ENCODE results near the gene TRIM41. TPM values are rescaled to one million over a fixed set of nuclear protein-coding genes. Genes with fewer than 3 reads are reported as not detected.

TRIM41 gene
- total and polyA plus RNA-seq, 3 experiments from 2014 or later: 2.2 to 42.7 (median 35.2) TPM

- peak overlapping the region; percentile 69 for H3K4me3 ChIP-seq (ENCODE audit: low read length)
- H3K9me3 ChIP-seq (ENCODE audit: low read length): no peaks in the 10 kb centered on the region
- CTCF ChIA-PET: interaction anchor here (1.0 to 2.5 kb wide), 5 partner anchors 9 to 31 kb away, joined by 4 to 19 read pairs (median 5); no protein-coding TSS in a partner anchor
- peak overlapping the region; percentile 87 to 96 (median 93) for H3K4me3 Mint-ChIP-seq
- H3K36me3 ChIP-seq (ENCODE audit: insufficient read depth, low read length): no peaks in the 10 kb centered on the region
- H3K4me1 Mint-ChIP-seq: peaks cover 34 to 45% (median 35%) of the 10 kb centered on the region in 3 donors
- peak overlapping the region; percentile 30 for H3K27ac ChIP-seq (ENCODE audit: low read depth, low read length)
- H3K27ac Mint-ChIP-seq: peak overlapping the region; percentile 85 to 100 (median 94)
- no peaks in the 10 kb centered on the region for H3K27me3 ChIP-seq (ENCODE audit: insufficient read depth, low read length, poor library complexity, severe bottlenecking)
- peaks cover 28% of the 10 kb centered on the region for H3K4me1 ChIP-seq (ENCODE audit: insufficient read depth, low read length)
- peaks cover 0 to 19% (median 4%) of the 10 kb centered on the region in 3 donors for H3K36me3 Mint-ChIP-seq
- peaks cover 0 to 5% (median 3%) of the 10 kb centered on the region in 5 donors for H3K9me3 Mint-ChIP-seq
- POLR2A ChIA-PET: interaction anchor here (1.0 to 2.7 kb wide), 5 partner anchors 9 to 45 kb away, joined by 3 to 18 read pairs (median 9); no protein-coding TSS in a partner anchor
- H3K27me3 Mint-ChIP-seq: peaks cover 4 to 13% of the 10 kb centered on the region in 2 donors
- DNase-seq: peak in 1 of 5 donors; percentile 44
Measured at GRCh38 chr5:181215997-181216989, 6.8 kb upstream of the TRIM41 start.

GRCh38 chr5:181217111-181217802 lies 5.8 kb upstream of the TRIM41 start:
- CTCF ChIA-PET: interaction anchor here (1.8 to 2.5 kb wide), 3 partner anchors 10 to 32 kb away, joined by 5 to 19 read pairs (median 16); no protein-coding TSS in a partner anchor
- peak; percentile 61 to 76 (median 70) for DNase-seq
- no peaks in the 10 kb centered on the region for H3K36me3 ChIP-seq (ENCODE audit: insufficient read depth, low read length)
- no peaks in the 10 kb centered on the region for H3K27me3 ChIP-seq (ENCODE audit: insufficient read depth, low read length, poor library complexity, severe bottlenecking)
- POLR2A ChIA-PET: interaction anchor here (0.6 to 2.7 kb wide), 4 partner anchors 10 to 45 kb away, joined by 3 to 18 read pairs (median 10); no protein-coding TSS in a partner anchor
- peaks cover 43 to 54% (median 45%) of the 10 kb centered on the region in 3 donors for H3K4me1 Mint-ChIP-seq
- H3K4me1 ChIP-seq (ENCODE audit: insufficient read depth, low read length): peaks cover 38% of the 10 kb centered on the region
- no peaks in the 10 kb centered on the region for H3K9me3 ChIP-seq (ENCODE audit: low read length)
- peaks cover 0 to 12% (median 8%) of the 10 kb centered on the region in 5 donors for H3K9me3 Mint-ChIP-seq
- H3K36me3 Mint-ChIP-seq: peaks cover 0 to 25% (median 4%) of the 10 kb centered on the region in 3 donors
- peak overlapping the region; percentile 87 to 96 (median 93) for H3K4me3 Mint-ChIP-seq
- peak overlapping the region; percentile 92 to 100 (median 98) for H3K27ac Mint-ChIP-seq
- H3K27ac ChIP-seq (ENCODE audit: low read depth, low read length): peak overlapping the region; percentile 26
- H3K4me3 ChIP-seq (ENCODE audit: low read length): peak overlapping the region; percentile 82
- peaks cover 4 to 22% of the 10 kb centered on the region in 2 donors for H3K27me3 Mint-ChIP-seq

- Histone ChIP-seq H3K27me3 (ENCODE audit: insufficient read depth, low read length, poor library complexity, severe bottlenecking) (no peaks in the 10 kb centered on the region), H3K9me3 (ENCODE audit: low read length) (no peaks in the 10 kb centered on the region), H3K36me3 (ENCODE audit: insufficient read depth, low read length) (no peaks in the 10 kb centered on the region), H3K4me3 (ENCODE audit: low read length) (peak overlapping the region; percentile 82), H3K27ac (ENCODE audit: low read depth, low read length) (peak overlapping the region; percentile 26), H3K4me1 (ENCODE audit: insufficient read depth, low read length) (peaks cover 42% of the 10 kb centered on the region)
- Mint-ChIP-seq H3K36me3 (peaks cover 0 to 29% (median 4%) of the 10 kb centered on the region in 3 donors), H3K4me1 (peaks cover 46 to 59% (median 50%) of the 10 kb centered on the region in 3 donors), H3K9me3 (peaks cover 0 to 13% (median 11%) of the 10 kb centered on the region in 5 donors), H3K27me3 (peaks cover 4 to 27% of the 10 kb centered on the region in 2 donors), H3K27ac (peak overlapping the region; percentile 92 to 100 (median 98)), H3K4me3 (peak overlapping the region; percentile 87 to 96 (median 93))
- CTCF ChIA-PET: interaction anchor here (2.4 to 2.5 kb wide), 2 partner anchors 11 to 27 kb away, joined by 16 to 19 read pairs; no protein-coding TSS in a partner anchor
- peak in 2 of 5 donors; percentile 41 to 61 for DNase-seq
- POLR2A ChIA-PET: interaction anchor here (1.2 to 2.7 kb wide), 3 partner anchors 10 to 28 kb away, joined by 9 to 18 read pairs (median 12); no protein-coding TSS in a partner anchor
Measured at GRCh38 chr5:181217803-181218062, 5.3 kb upstream of the TRIM41 start.

- Histone ChIP-seq H3K27me3 (ENCODE audit: insufficient read depth, low read length, poor library complexity, severe bottlenecking) (no peaks in the 10 kb centered on the region), H3K27ac (ENCODE audit: low read depth, low read length) (peak overlapping the region; percentile 25), H3K36me3 (ENCODE audit: insufficient read depth, low read length) (no peaks in the 10 kb centered on the region), H3K9me3 (ENCODE audit: low read length) (no peaks in the 10 kb centered on the region), H3K4me3 (ENCODE audit: low read length) (no peak overlapping the region), H3K4me1 (ENCODE audit: insufficient read depth, low read length) (peaks cover 42% of the 10 kb centered on the region)
- H3K27me3 Mint-ChIP-seq: peaks cover 4 to 31% of the 10 kb centered on the region in 2 donors
- peaks cover 0 to 13% (median 11%) of the 10 kb centered on the region in 5 donors for H3K9me3 Mint-ChIP-seq
- H3K4me3 Mint-ChIP-seq: peak overlapping the region; percentile 87 to 96 (median 93)
- H3K36me3 Mint-ChIP-seq: peaks cover 0 to 32% (median 0%) of the 10 kb centered on the region in 3 donors
- peak overlapping the region in 5 of 8 donors; percentile 92 to 100 (median 98) for H3K27ac Mint-ChIP-seq
- peaks cover 49 to 66% (median 50%) of the 10 kb centered on the region in 3 donors for H3K4me1 Mint-ChIP-seq
- CTCF ChIA-PET: no interaction called here
- no peak for DNase-seq
- POLR2A ChIA-PET: no interaction called here
Measured at GRCh38 chr5:181218795-181219124, 4.3 kb upstream of the TRIM41 start.

GRCh38 chr5:181219262-181220177 lies 3.6 kb upstream of the TRIM41 start:
- Histone ChIP-seq H3K27ac (ENCODE audit: low read depth, low read length) (no peak overlapping the region), H3K9me3 (ENCODE audit: low read length) (no peaks in the 10 kb centered on the region), H3K27me3 (ENCODE audit: insufficient read depth, low read length, poor library complexity, severe bottlenecking) (no peaks in the 10 kb centered on the region), H3K4me3 (ENCODE audit: low read length) (no peak overlapping the region), H3K4me1 (ENCODE audit: insufficient read depth, low read length) (peaks cover 43% of the 10 kb centered on the region), H3K36me3 (ENCODE audit: insufficient read depth, low read length) (no peaks in the 10 kb centered on the region)
- Mint-ChIP-seq H3K27me3 (peaks cover 4 to 31% of the 10 kb centered on the region in 2 donors), H3K9me3 (peaks cover 0 to 13% (median 11%) of the 10 kb centered on the region in 5 donors), H3K27ac (peak overlapping the region in 5 of 8 donors; percentile 17 to 100 (median 78)), H3K4me3 (peak overlapping the region; percentile 12 to 88 (median 36)), H3K4me1 (peaks cover 55 to 71% (median 56%) of the 10 kb centered on the region in 3 donors), H3K36me3 (peaks cover 0 to 35% (median 0%) of the 10 kb centered on the region in 3 donors)
- POLR2A ChIA-PET: interaction anchor here (1.0 kb wide), 1 partner anchor 30 kb away, joined by 6 read pairs; no protein-coding TSS in a partner anchor
- DNase-seq: no peak
- CTCF ChIA-PET: interaction anchor here (1.1 to 2.1 kb wide), 3 partner anchors 9 to 29 kb away, joined by 3 to 8 read pairs (median 3); no protein-coding TSS in a partner anchor

- Histone ChIP-seq H3K27me3 (ENCODE audit: insufficient read depth, low read length, poor library complexity, severe bottlenecking) (no peaks in the 10 kb centered on the region), H3K4me3 (ENCODE audit: low read length) (no peak overlapping the region), H3K9me3 (ENCODE audit: low read length) (no peaks in the 10 kb centered on the region), H3K27ac (ENCODE audit: low read depth, low read length) (no peak overlapping the region), H3K4me1 (ENCODE audit: insufficient read depth, low read length) (peaks cover 49% of the 10 kb centered on the region), H3K36me3 (ENCODE audit: insufficient read depth, low read length) (no peaks in the 10 kb centered on the region)
- Mint-ChIP-seq H3K9me3 (peaks cover 0 to 13% (median 11%) of the 10 kb centered on the region in 5 donors), H3K4me1 (peaks cover 61 to 74% (median 61%) of the 10 kb centered on the region in 3 donors), H3K4me3 (peak overlapping the region in 6 of 7 donors; percentile 29 to 88 (median 54)), H3K36me3 (peaks cover 0 to 36% (median 0%) of the 10 kb centered on the region in 3 donors), H3K27me3 (peaks cover 4 to 31% of the 10 kb centered on the region in 2 donors), H3K27ac (peak overlapping the region in 4 of 8 donors; percentile 17 to 100 (median 90))
- ChIA-PET POLR2A (interaction anchor here (0.6 to 1.0 kb wide), 5 partner anchors 13 to 32 kb away, joined by 3 to 6 read pairs (median 3); no protein-coding TSS in a partner anchor), CTCF (interaction anchor here (1.1 to 2.1 kb wide), 3 partner anchors 9 to 30 kb away, joined by 3 to 8 read pairs (median 3); no protein-coding TSS in a partner anchor)
- DNase-seq: no peak
Measured at GRCh38 chr5:181220178-181220515, 2.9 kb upstream of the TRIM41 start.
